Panc1 (cell line): ENCODE results near the gene MRGPRF. TPM values are rescaled to one million over a fixed set of nuclear protein-coding genes. Genes with fewer than 3 reads are reported as not detected.
"Not testable (repeated sequence)": the region's sequence is repeated elsewhere in the genome, so short reads cannot be mapped to it uniquely, and the experiment has no call there.

Experiments used
- ATAC-seq: fragments of 200-7000 bp; cut with Tn5 transposase; 2 replicates; pipeline ENCODE4 v1.9.1; 2020; ENCODE audit warnings: mild to moderate bottlenecking, moderate library complexity
- BruUV-seq: library from RNA; stranded (reverse); fragments of 400-500 nt; replicated peaks from 2 replicates; lab custom pipeline; 2021; lab: Mats Ljungman, UMichigan
- CTCF ChIA-PET: fragments of 300-600 bp; sonication (Branson Sonifier 250); formaldehyde crosslinking; loops from one replicate; lab custom pipeline; 2022; ENCODE audit warnings: antibody characterized with exemption; lab: Charles Lee
- POLR2A ChIA-PET: fragments of 300-600 bp; sonication (Branson Sonifier 250); formaldehyde crosslinking; loops from one replicate; lab custom pipeline; 2022; ENCODE audit warnings: antibody characterized with exemption; lab: Charles Lee
- DNase-seq: peaks from one replicate; pipeline ENCODE4 v3.0.0-alpha.2; 2010; ENCODE audit warnings: low read depth, low spot score
- H3K27ac ChIP-seq: 2 replicates; pipeline ENCODE4 v1.5.1; 2011; ENCODE audit warnings: mild to moderate bottlenecking, low read length, inconsistent platforms
- H3K27me3 ChIP-seq: fragments of 200-500 bp; sonication (Bioruptor generic); 2 replicates; pipeline ENCODE4 v1.6.0; 2014; ENCODE audit warnings: low read length, inconsistent platforms; ENCODE audit not compliant: control insufficient read depth, insufficient read depth
- H3K36me3 ChIP-seq: fragments of 200-500 bp; sonication (Bioruptor generic); 2 replicates; pipeline ENCODE4 v1.5.1; 2014; ENCODE audit warnings: inconsistent platforms, mild to moderate bottlenecking, low read length, moderate library complexity; ENCODE audit not compliant: control insufficient read depth, insufficient read depth
- H3K4me1 ChIP-seq: 2 replicates; pipeline ENCODE4 v1.5.1; 2011; ENCODE audit warnings: inconsistent platforms, mild to moderate bottlenecking, low read length, moderate library complexity; ENCODE audit not compliant: control insufficient read depth, insufficient read depth
- H3K4me3 ChIP-seq, 2 experiments: 2 replicates each; pipeline ENCODE4 v1.5.1; 2011 to 2012; ENCODE audit warnings: low read depth in 2 of 2, low read length in 2 of 2, mild to moderate bottlenecking in 2 of 2, inconsistent platforms in 1 of 2, moderate library complexity in 1 of 2
- H3K9me3 ChIP-seq: fragments of 200-500 bp; sonication (Bioruptor generic); 2 replicates; pipeline ENCODE4 v1.5.1; 2014; ENCODE audit warnings: low read depth, mild to moderate bottlenecking, inconsistent platforms, low read length, moderate library complexity; ENCODE audit not compliant: control insufficient read depth, insufficient read depth
- CTCF ChIP-seq: fragments of 450-650 bp; IDR thresholded peaks from 2 replicates; pipeline ENCODE4 v1.5.1; 2017; ENCODE audit warnings: mild to moderate bottlenecking
- POLR2AphosphoS5 ChIP-seq: IDR thresholded peaks from 2 replicates; pipeline ENCODE4 v1.6.1; 2012; ENCODE audit warnings: mild to moderate bottlenecking, low read depth, low read length, moderate library complexity
- REST ChIP-seq, 2 experiments: IDR thresholded peaks; 2 replicates each; pipeline ENCODE4 v1.6.1; 2011 to 2012; ENCODE audit warnings: low read depth in 2 of 2, control low read depth in 1 of 2, low read length in 1 of 2, mild to moderate bottlenecking in 1 of 2, moderate library complexity in 1 of 2; ENCODE audit not compliant: insufficient read depth in 1 of 2
- SIN3A ChIP-seq: IDR thresholded peaks from 2 replicates; pipeline ENCODE4 v1.6.1; 2012; ENCODE audit warnings: low read depth, mild to moderate bottlenecking, low read length, moderate library complexity, borderline replicate concordance; ENCODE audit not compliant: insufficient read depth
- TCF7L2 ChIP-seq: IDR thresholded peaks from 2 replicates; pipeline ENCODE4 v1.6.1; 2011; ENCODE audit warnings: mild to moderate bottlenecking, low read depth, low read length, inconsistent platforms
- in situ Hi-C: cut with HindIII; loops from 2 replicates; pipeline ENCODE4 v1.10.0; 2016; ENCODE audit warnings: low sequenced_read_pairs, low pct_unique_long_range_greater_than_20kb
- intact Hi-C: fragments of 100-400 bp; cut with micrococcal nuclease; formaldehyde crosslinking; loops from one replicate; pipeline ENCODE4 v1.10.0; 2022; ENCODE audit not compliant: unreplicated experiment
- total RNA-seq: library from RNA; stranded (reverse); gene quantifications from one replicate; pipeline ENCODE4 v1.2.1, GENCODE V29; 2021; ENCODE audit not compliant: unreplicated experiment

The MRGPRF gene
- total RNA-seq, 1 experiment from 2014 or later: 0.36 TPM

- peak; percentile 88 for ATAC-seq
Observed at GRCh38 chr11:68974421-68975194, 38.4 kb downstream of the MRGPRF start.

GRCh38 chr11:68973706-68974105 is 39.3 kb downstream of the MRGPRF start:
- not testable (repeated sequence) for H3K4me1 ChIP-seq, H3K27ac ChIP-seq

More at GRCh38 chr11:68974421-68975194, 38.4 kb downstream of the MRGPRF start:
- Histone ChIP-seq H3K4me3 (no peak overlapping the region), H3K27me3 (peaks cover 6% of the 10 kb centered on the region; the same call in 1 of the 2 replicates), H3K36me3 (no peaks in the 10 kb centered on the region), H3K4me1 (no peaks in the 10 kb centered on the region), H3K9me3 (no peaks in the 10 kb centered on the region), H3K27ac (no peak overlapping the region)
- ChIA-PET POLR2A (no interaction called here), CTCF (no interaction called here)
- TF ChIP-seq REST (IDR thresholded peaks at IDR 0.05; ENCODE audit: insufficient read depth in 1 of 2, low read depth in 2 of 2, low read length in 1 of 2) (no peak), CTCF (no peak), POLR2AphosphoS5 (no peak), TCF7L2 (no peak), SIN3A (no peak)
- in situ Hi-C loops (no loop called here), intact Hi-C loops (no loop called here)
- no TSS peak for BruUV-seq
- no peak for DNase-seq

DNA sequence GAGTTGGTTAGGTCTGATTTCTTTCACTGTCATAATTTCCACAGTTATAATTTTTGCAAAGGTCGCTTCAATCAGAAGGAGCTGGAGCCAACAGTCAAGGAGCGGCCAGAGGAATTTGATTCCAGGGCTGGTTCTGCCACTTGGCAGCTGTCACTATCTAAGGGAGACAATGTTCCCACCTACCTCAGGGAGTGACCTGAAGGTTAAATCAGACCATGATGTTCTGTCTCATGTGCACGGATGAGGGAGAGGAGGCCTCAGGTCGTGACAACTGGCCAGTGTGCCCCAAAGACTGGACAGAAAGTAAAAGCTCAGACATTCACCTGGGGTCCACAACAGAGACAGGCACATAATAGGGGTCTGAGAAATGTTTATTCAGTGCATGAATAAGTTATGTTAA is 39.8 kb downstream of the MRGPRF start:
- ATAC-seq (no peak), DNase-seq (no peak)
- H3K36me3 ChIP-seq: no peaks in the 10 kb centered on the region
- no TSS peak for BruUV-seq
- POLR2A ChIA-PET: no interaction called here
- H3K4me3 ChIP-seq: no peak overlapping the region
- no peaks in the 10 kb centered on the region for H3K4me1 ChIP-seq
- peaks cover 6% of the 10 kb centered on the region; the same call in 1 of the 2 replicates for H3K27me3 ChIP-seq
- no peak overlapping the region for H3K27ac ChIP-seq
- CTCF ChIA-PET: no interaction called here
- no peak for TF ChIP-seq POLR2AphosphoS5
- no peak for TF ChIP-seq SIN3A
- no peak for TF ChIP-seq CTCF
- TF ChIP-seq TCF7L2: no peak
- TF ChIP-seq REST (IDR thresholded peaks at IDR 0.05; ENCODE audit: insufficient read depth in 1 of 2, low read depth in 2 of 2, low read length in 1 of 2): no peak
- intact Hi-C loops: no loop called here
- no peaks in the 10 kb centered on the region for H3K9me3 ChIP-seq
- in situ Hi-C loops: no loop called here

More at GRCh38 chr11:68973706-68974105, 39.3 kb downstream of the MRGPRF start:
- CTCF ChIA-PET, H3K36me3 ChIP-seq, H3K9me3 ChIP-seq, H3K27me3 ChIP-seq, intact Hi-C loops, ATAC-seq, BruUV-seq, in situ Hi-C loops, POLR2A ChIA-PET, H3K4me3 ChIP-seq, DNase-seq: not testable (repeated sequence)
